PC-3 (cell line): ENCODE data around the gene CXXC1.

ENCODE experiments used
- CTCF ChIP-seq: fragments of 300-600 bp; sonication (generic); conservative IDR thresholded peaks from 2 replicates; pipeline ENCODE4 v1.5.1; 2017; ENCODE audit warnings: antibody characterized with exemption, low read depth, mild to moderate bottlenecking, low read length
- EZH2 ChIP-seq: fragments of 300-600 bp; sonication (generic); IDR thresholded peaks from one replicate; pipeline ENCODE4 v1.6.1; 2017; ENCODE audit warnings: antibody characterized with exemption, mild to moderate bottlenecking, low read length; ENCODE audit not compliant: unreplicated experiment

DNA sequence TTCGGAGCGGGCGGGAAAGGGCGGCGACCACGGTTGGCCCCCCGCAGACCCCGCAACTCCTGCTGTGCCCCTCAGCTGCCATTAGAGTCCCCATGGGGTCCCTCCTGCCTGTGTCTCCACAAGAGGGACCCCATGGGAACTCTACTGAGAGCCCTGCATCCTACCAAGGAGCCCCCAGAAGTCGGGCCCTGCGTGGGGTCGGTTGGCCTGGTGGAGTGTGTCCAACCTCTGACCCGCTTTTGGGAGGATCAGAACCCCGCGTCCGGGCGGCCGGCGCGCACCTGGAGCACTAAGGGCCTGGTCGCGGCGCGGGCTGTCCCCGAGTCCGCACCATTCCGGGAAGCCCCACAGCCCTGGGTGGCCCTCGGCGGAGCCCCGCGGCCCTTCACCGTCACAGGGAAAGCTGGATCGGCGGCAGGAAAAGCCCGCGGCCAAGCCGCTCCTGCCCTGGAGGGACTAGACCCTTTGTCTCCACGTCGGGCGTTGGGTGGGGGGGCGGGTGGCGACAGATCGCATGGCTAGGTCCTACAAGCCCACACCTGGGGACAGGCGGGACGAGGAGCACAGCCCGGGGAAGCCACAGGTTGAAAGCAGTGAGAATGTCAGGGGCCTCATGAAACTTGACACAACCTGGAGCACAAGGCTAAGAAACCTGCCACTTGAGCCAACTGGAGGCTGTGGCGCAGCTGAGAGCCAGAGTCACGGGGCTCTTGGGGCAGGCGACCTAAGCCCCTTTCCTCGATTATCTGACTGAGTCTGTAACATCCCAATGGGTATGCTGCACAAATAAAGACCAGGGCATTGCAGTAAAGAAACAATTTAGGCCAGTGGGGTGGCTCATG lies 11.2 kb upstream of the CXXC1 start:
- TF ChIP-seq EZH2 (no peak), CTCF (no peak)
